KOPT-K1 (cell line): ENCODE results near the gene PJA1.

ENCODE experiments used
- H3K27ac ChIP-seq: fragments of 200-600 bp; sonication (generic); 2 replicates; pipeline ENCODE4 v1.5.1; 2016; ENCODE audit warnings: antibody characterized with exemption, mild to moderate bottlenecking, low read depth, low read length; ENCODE audit not compliant: poor library complexity, severe bottlenecking
- H3K36me3 ChIP-seq: fragments of 200-600 bp; sonication (generic); 2 replicates; pipeline ENCODE4 v1.5.1; 2017; ENCODE audit warnings: antibody characterized with exemption, mild to moderate bottlenecking, low read length, moderate library complexity; ENCODE audit not compliant: insufficient read depth
- H3K9me3 ChIP-seq: fragments of 200-600 bp; sonication (generic); 2 replicates; pipeline ENCODE4 v1.5.1; 2017; ENCODE audit warnings: antibody characterized with exemption, low read length, mild to moderate bottlenecking; ENCODE audit not compliant: insufficient read depth, poor library complexity, severe bottlenecking

The PJA1 gene

DNA sequence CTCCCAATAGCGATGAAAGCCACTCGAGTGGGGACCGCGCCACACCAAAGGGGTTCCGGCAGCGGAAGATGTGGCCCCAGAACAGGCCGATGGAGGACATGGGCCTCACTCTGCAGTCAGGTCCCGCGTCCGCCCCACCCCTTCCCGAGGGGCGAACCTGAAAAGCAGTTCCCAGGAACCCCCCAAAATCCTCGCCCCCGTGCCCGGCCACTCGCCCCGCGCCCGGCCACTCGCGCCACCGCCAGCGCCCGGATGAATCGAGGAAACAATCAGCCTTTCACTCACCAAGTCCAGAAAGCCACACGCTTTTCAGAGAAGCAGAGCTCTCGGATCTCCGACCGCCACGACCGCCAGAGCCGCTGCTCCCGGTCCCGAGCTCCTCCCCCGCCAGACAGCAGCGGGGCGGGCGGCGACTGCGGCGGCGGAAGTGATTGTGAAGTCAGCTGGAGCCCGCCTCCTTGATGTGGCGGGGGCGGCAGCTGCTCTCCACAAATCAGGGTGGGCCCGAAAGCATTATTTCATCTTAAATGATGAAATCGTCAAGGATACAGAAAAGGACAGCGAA lies at the start of gene PJA1:
Gene PJA1 (minus strand): TSS at position 367 of the 565 bp plus-strand sequence. CDS start 2,380 bp downstream, outside the sequence.
- peak within 1 kb of the TSS; percentile 13 for H3K27ac ChIP-seq
- H3K36me3 ChIP-seq = no peaks in the 10 kb centered on the region
- no peaks in the 10 kb centered on the region for H3K9me3 ChIP-seq

GRCh38 chrX:69214463-69214862 lies 49.2 kb upstream of the PJA1 start:
- H3K9me3 ChIP-seq = no peaks in the 10 kb centered on the region
- no peaks in the 10 kb centered on the region for H3K36me3 ChIP-seq
- H3K27ac ChIP-seq = no peak overlapping the region

- Histone ChIP-seq H3K36me3 (no peaks in the 10 kb centered on the region), H3K27ac (no peak overlapping the region), H3K9me3 (no peaks in the 10 kb centered on the region)
Measured at GRCh38 chrX:69211701-69212100, 46.4 kb upstream of the PJA1 start.

DNA sequence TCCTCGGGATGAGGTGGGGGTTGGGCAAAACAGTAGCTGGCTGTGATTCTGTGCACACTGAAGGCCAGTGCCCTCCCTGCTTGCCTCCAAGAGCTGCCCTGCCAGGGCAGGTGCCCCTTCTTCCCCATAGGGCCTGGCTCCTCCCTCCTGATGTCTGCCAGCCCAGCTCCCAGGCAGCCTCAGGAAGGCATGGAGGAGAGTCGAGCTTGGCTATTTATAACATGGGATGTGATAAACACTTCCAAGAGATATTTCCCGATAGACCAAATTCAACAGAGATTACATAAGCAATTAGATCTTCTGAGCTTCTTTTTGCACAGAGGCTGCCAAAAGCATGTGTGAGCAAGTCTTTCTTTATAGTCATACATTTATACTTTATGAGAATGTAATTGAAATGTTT lies 45.3 kb upstream of the PJA1 start:
- Histone ChIP-seq H3K9me3 (no peaks in the 10 kb centered on the region), H3K27ac (no peak overlapping the region)

GRCh38 chrX:69207216-69207615 lies 42.0 kb upstream of the PJA1 start:
- Histone ChIP-seq H3K27ac (no peak overlapping the region), H3K36me3 (no peaks in the 10 kb centered on the region), H3K9me3 (no peaks in the 10 kb centered on the region)

More for the DNA sequence above, 45.3 kb upstream of the PJA1 start:
- H3K36me3 ChIP-seq = no peaks in the 10 kb centered on the region

DNA sequence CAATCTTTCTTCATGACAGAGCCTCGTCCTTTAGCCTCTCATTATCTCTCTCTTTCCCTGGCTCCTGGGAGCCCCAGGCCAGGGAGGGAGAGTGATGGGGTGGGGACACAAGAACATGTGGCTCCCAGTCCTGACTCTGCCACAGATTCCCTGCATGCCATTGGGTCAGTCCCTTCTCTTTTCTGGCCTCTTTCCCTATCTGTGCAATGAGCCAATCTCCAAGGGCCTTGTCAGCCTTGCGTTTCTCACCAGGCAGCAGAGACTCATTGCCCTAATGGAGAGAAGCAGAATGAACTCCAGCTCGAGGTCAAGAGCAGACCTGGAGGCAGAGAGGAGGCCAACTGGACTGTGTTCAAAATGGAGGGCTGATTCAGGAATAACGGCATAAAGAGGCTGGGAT lies 38.4 kb upstream of the PJA1 start:
- Histone ChIP-seq H3K9me3 (no peaks in the 10 kb centered on the region), H3K36me3 (no peaks in the 10 kb centered on the region)

DNA sequence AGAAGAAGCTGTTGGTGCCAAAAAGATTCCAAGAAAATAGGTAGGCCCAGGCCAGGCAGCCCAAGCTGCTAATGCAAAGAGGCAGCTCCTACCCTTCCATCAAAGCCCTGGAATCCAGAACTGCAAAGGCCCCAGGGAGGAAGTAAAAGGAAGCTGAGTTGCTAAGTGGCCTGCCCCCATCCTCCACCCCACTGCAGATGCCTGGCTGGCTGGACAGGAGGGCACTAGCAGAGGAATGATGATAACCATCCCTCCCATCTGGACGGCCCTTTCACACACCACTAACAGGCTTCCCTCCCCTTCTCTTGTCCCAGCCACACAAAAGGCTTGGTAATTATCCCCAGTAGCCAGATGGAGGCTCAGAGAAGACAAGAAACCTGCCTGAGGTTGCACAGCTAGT lies 32.4 kb upstream of the PJA1 start:
- Histone ChIP-seq H3K9me3 (no peaks in the 10 kb centered on the region), H3K36me3 (no peaks in the 10 kb centered on the region), H3K27ac (no peak overlapping the region)

More for the DNA sequence above, 38.4 kb upstream of the PJA1 start:
- no peak overlapping the region for H3K27ac ChIP-seq

- Histone ChIP-seq H3K36me3 (no peaks in the 10 kb centered on the region), H3K27ac (no peak overlapping the region), H3K9me3 (no peaks in the 10 kb centered on the region)
Measured at GRCh38 chrX:69196666-69197065, 31.4 kb upstream of the PJA1 start.

DNA sequence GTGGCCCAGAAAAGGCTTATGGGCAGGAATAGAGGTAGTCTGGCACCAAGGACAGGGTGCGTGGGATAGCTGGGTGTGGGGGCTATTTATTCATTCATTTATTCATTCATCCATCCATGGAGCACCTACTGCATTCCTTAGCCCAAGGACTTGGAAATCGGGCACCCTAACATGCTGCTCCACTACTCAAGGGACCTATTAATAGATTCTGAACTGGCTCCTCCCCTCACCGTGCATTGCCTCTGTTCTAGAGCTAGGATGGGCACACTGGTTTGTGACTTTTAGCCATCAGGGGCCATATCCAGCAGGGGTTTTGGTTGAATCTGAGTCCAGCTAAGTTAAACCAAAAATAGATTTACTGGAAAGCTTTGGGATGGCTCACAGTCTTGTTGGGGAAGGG lies 30.6 kb upstream of the PJA1 start:
- Histone ChIP-seq H3K27ac (no peak overlapping the region), H3K36me3 (no peaks in the 10 kb centered on the region), H3K9me3 (no peaks in the 10 kb centered on the region)

DNA sequence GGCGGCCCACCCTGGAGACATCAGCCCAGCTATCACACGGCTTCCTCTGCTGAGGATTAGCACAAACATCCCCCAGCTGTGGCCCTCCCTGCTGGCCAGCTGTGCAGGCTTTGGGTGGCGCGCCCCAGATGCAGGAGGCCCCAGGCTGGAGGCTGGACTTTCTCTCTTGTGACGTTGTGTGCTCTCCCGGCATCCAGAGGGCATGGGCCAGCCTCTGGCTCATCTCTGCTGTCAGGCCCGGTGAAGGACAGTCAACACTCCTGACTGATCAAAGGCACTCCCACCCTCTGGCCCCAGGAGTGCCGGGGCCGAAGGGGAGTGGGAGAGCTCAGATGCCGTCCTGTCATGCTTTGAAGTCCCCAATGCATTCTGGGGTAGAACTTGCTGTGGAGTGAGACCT lies 29.9 kb upstream of the PJA1 start:
- H3K27ac ChIP-seq = no peak overlapping the region
- no peaks in the 10 kb centered on the region for H3K9me3 ChIP-seq
- no peaks in the 10 kb centered on the region for H3K36me3 ChIP-seq

DNA sequence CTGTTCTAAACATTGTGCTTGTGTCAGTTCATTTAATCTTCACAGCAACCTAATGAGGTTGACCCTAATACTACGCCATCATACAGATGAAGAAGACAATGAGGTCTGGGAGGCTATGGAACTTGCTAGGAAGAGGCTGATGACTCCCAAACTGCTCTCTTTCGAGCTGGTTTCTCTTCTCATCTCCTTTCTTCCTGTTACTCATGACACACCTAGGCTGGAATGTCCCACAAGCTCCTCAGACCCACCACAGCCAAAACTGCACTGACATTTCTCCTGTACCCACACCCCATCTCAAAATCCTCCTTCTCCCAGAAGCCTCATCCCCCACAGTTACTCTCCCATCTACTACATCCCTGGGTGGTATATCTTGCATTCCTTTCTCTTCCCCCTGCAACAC lies 27.4 kb upstream of the PJA1 start:
- Histone ChIP-seq H3K36me3 (no peaks in the 10 kb centered on the region), H3K9me3 (no peaks in the 10 kb centered on the region)

GRCh38 chrX:69189576-69190371 lies 24.5 kb upstream of the PJA1 start:
- no peaks in the 10 kb centered on the region for H3K9me3 ChIP-seq
- no peak overlapping the region for H3K27ac ChIP-seq
- H3K36me3 ChIP-seq = no peaks in the 10 kb centered on the region

More for the DNA sequence above, 27.4 kb upstream of the PJA1 start:
- no peak overlapping the region for H3K27ac ChIP-seq

- no peaks in the 10 kb centered on the region for H3K9me3 ChIP-seq
- no peaks in the 10 kb centered on the region for H3K36me3 ChIP-seq
- no peak overlapping the region for H3K27ac ChIP-seq
Measured at GRCh38 chrX:69186651-69187050, 21.4 kb upstream of the PJA1 start.

GRCh38 chrX:69185886-69186285 lies 20.6 kb upstream of the PJA1 start:
- no peak overlapping the region for H3K27ac ChIP-seq
- H3K36me3 ChIP-seq = no peaks in the 10 kb centered on the region
- H3K9me3 ChIP-seq = no peaks in the 10 kb centered on the region

DNA sequence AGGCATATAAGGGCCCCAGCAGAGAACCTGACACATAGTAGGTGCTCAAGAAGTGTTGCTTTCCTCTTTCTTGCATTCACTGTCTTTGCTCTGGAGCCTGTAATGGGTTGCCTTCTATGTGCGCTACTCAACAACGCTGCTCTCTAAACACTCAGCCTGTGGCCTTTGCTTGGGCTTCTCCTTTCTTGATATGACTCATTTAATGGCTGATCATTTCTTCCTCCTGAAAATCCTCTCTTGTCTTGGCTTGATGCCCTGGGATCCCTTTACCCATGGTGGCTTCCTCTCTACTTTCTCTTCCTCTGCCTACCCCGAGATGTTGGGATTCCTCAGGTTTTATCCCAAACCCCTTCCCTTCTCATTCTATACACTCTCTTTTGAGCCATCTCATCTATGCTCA lies 19.9 kb upstream of the PJA1 start:
- Histone ChIP-seq H3K9me3 (no peaks in the 10 kb centered on the region), H3K36me3 (no peaks in the 10 kb centered on the region), H3K27ac (no peak overlapping the region)

GRCh38 chrX:69182818-69183380 lies 17.6 kb upstream of the PJA1 start:
- Histone ChIP-seq H3K9me3 (no peaks in the 10 kb centered on the region), H3K27ac (no peak overlapping the region), H3K36me3 (no peaks in the 10 kb centered on the region)
